Measurements from ENCODE around the gene DCDC1. TPM values are rescaled to one million over a fixed set of nuclear protein-coding genes. Genes with fewer than 3 reads are reported as not detected.

Gene DCDC1
- total RNA-seq, 2 donors from 2014 or later: not detected

DNA sequence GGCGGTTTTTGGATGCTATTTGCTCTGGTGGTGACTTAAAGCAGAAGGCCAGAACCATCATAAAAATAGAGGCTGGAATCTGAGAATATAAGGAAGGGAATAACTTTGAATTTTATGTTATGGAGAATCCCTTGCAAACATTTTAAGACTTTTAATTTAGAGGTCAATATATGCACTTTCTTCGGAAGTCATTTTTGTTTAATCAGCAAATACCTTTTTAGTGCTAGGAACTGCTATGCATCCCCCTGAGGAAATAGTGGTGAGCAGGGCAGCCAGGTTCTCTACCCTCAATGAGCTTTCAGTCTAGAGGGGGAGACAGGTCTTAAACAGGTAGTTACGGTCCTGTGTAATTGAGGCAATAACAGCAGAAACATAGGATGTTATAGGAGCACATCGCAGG, 516.9 kb downstream of the DCDC1 start:
- no peak overlapping the region for H3K27ac ChIP-seq
- H3K27me3 ChIP-seq: no peaks in the 10 kb centered on the region
- H3K4me1 ChIP-seq: no peaks in the 10 kb centered on the region
- H3K9ac ChIP-seq (ENCODE audit: low read depth in 2 of 2, low read length in 2 of 2): no peak overlapping the region
- intact Hi-C loops (cut with DNase I): no loop called here
- no peak overlapping the region for H3K4me3 ChIP-seq
- no peaks in the 10 kb centered on the region for H3K9me3 ChIP-seq
- H3K36me3 ChIP-seq: no peaks in the 10 kb centered on the region
- no peak for TF ChIP-seq CTCF (IDR thresholded peaks at IDR 0.05)
- no peak for DNase-seq

GRCh38 chr11:30852091-30852490, 517.4 kb downstream of the DCDC1 start:
- Histone ChIP-seq H3K36me3 (no peaks in the 10 kb centered on the region), H3K27me3 (no peaks in the 10 kb centered on the region), H3K4me1 (no peaks in the 10 kb centered on the region), H3K4me3 (no peak overlapping the region), H3K9ac (ENCODE audit: low read depth in 2 of 2, low read length in 2 of 2) (no peak overlapping the region), H3K9me3 (no peaks in the 10 kb centered on the region), H3K27ac (no peak overlapping the region)
- intact Hi-C loops (cut with DNase I): no loop called here
- TF ChIP-seq CTCF (IDR thresholded peaks at IDR 0.05): no peak
- DNase-seq: no peak

DNA sequence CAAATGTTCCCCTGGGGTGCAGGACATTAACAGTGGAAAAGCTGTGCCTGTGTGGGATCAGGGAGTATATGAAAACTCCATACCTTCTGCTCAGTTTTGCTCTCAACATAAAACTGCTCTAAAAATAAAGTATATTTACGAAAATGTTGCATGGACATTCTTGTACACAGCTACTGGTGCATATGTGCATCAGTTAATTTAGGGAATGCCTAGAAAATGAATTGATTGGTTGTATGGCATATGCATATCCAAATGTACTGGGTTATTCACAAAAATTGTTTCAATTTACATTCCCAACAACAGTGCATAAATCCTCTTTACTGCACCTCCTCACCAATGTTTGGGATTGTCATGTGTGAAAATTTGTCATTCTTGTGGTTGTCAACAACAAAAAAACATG, 532.3 kb downstream of the DCDC1 start:
- Histone ChIP-seq H3K27me3 (no peaks in the 10 kb centered on the region), H3K9ac (ENCODE audit: low read depth in 2 of 2, low read length in 2 of 2) (no peak overlapping the region), H3K4me1 (no peaks in the 10 kb centered on the region), H3K4me3 (no peak overlapping the region), H3K36me3 (no peaks in the 10 kb centered on the region), H3K27ac (no peak overlapping the region), H3K9me3 (no peaks in the 10 kb centered on the region)
- intact Hi-C loops (cut with DNase I): no loop called here
- TF ChIP-seq CTCF (IDR thresholded peaks at IDR 0.05): no peak
- no peak for DNase-seq

DNA sequence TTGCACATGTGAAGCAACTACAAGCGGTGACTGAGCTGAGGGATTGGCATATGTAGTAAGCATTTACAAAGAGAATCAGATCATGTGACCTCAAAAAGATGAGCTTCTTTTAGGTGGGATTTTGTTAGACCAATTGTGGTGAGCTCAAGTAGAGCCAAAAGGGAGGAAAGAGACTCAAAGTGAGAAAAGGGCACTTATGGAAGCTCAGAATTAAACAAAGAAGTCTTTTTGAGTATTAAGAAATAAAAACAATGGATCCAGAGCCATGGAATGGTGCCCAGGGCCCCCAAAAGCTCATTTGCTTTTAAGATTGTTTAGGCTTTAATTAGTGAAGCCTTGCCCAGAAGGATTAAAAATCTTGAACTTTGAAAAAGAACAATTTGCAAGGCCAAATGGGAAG, 536.7 kb downstream of the DCDC1 start:
- Histone ChIP-seq H3K27me3 (no peaks in the 10 kb centered on the region), H3K4me3 (no peak overlapping the region), H3K9ac (ENCODE audit: low read depth in 2 of 2, low read length in 2 of 2) (no peak overlapping the region), H3K27ac (no peak overlapping the region), H3K4me1 (no peaks in the 10 kb centered on the region), H3K9me3 (no peaks in the 10 kb centered on the region), H3K36me3 (no peaks in the 10 kb centered on the region)
- intact Hi-C loops (cut with DNase I): no loop called here
- no peak for TF ChIP-seq CTCF (IDR thresholded peaks at IDR 0.05)
- DNase-seq: no peak

- Histone ChIP-seq H3K9me3 (no peaks in the 10 kb centered on the region), H3K27ac (no peak overlapping the region), H3K4me3 (no peak overlapping the region), H3K4me1 (no peaks in the 10 kb centered on the region), H3K27me3 (no peaks in the 10 kb centered on the region), H3K36me3 (no peaks in the 10 kb centered on the region), H3K9ac (ENCODE audit: low read depth in 2 of 2, low read length in 2 of 2) (no peak overlapping the region)
- TF ChIP-seq CTCF (IDR thresholded peaks at IDR 0.05): no peak
- intact Hi-C loops (cut with DNase I): no loop called here
- no peak for DNase-seq
Measured at GRCh38 chr11:30830681-30831080, 538.9 kb downstream of the DCDC1 start.

- intact Hi-C loops (cut with DNase I): no loop called here
- no peak for TF ChIP-seq CTCF (IDR thresholded peaks at IDR 0.05)
- Histone ChIP-seq H3K27ac (no peak overlapping the region), H3K4me3 (no peak overlapping the region), H3K27me3 (no peaks in the 10 kb centered on the region), H3K4me1 (no peaks in the 10 kb centered on the region), H3K9me3 (no peaks in the 10 kb centered on the region), H3K36me3 (no peaks in the 10 kb centered on the region), H3K9ac (ENCODE audit: low read depth in 2 of 2, low read length in 2 of 2) (no peak overlapping the region)
- no peak for DNase-seq
Measured at GRCh38 chr11:30826911-30827310, 542.6 kb downstream of the DCDC1 start.
